HepG2 (cell line): Measurements from ENCODE around the gene RBBP8. TPM values are rescaled to one million over a fixed set of nuclear protein-coding genes. Genes with fewer than 3 reads are reported as not detected.

ENCODE experiments used
- ATM ChIP-seq: fragments of 450-650 bp; IDR thresholded peaks from 2 replicates; pipeline ENCODE4 v1.7.1; 2017; ENCODE audit warnings: mild to moderate bottlenecking, borderline replicate concordance
- CAMTA2 ChIP-seq: sonication (generic); formaldehyde crosslinking; IDR thresholded peaks from 2 replicates; pipeline ENCODE4 v1.4.0; 2020; ENCODE audit warnings: mild to moderate bottlenecking, missing genetic modification reagents, borderline replicate concordance
- FOXK2 ChIP-seq: fragments of 450-650 bp; IDR thresholded peaks from 2 replicates; pipeline ENCODE4 v1.6.1; 2016
- GATAD1 ChIP-seq: IDR thresholded peaks from 2 replicates; pipeline ENCODE4 v1.6.1; 2016; ENCODE audit warnings: missing genetic modification reagents, missing compliant biosample characterization
- HMGA1 ChIP-seq: sonication (generic); formaldehyde crosslinking; conservative IDR thresholded peaks from 2 replicates; pipeline ENCODE4 v1.4.0; 2020; ENCODE audit warnings: missing genetic modification reagents
- NAIF1 ChIP-seq: sonication (generic); formaldehyde crosslinking; IDR thresholded peaks from 2 replicates; pipeline ENCODE4 v1.5.0; 2020; ENCODE audit warnings: mild to moderate bottlenecking, missing genetic modification reagents, borderline replicate concordance
- PLRG1 ChIP-seq: fragments of 450-650 bp; conservative IDR thresholded peaks from 2 replicates; pipeline ENCODE4 v1.6.1; 2016
- POLR2AphosphoS5 ChIP-seq: IDR thresholded peaks from 2 replicates; pipeline ENCODE4 v1.6.1; 2012; ENCODE audit warnings: low read depth, low read length
- RXRA ChIP-seq: sonication (generic); formaldehyde crosslinking; IDR thresholded peaks from 2 replicates; pipeline ENCODE4 v1.5.1; 2020; ENCODE audit warnings: missing genetic modification reagents
- SYNCRIP ChIP-seq: fragments of 200-400 bp; formaldehyde crosslinking; IDR thresholded peaks from 2 replicates; pipeline ENCODE4 v1.6.1; 2018; ENCODE audit warnings: mild to moderate bottlenecking, low read depth, low read length; ENCODE audit not compliant: insufficient read depth
- XRCC5 ChIP-seq: fragments of 200-400 bp; formaldehyde crosslinking; optimal IDR thresholded peaks from 2 replicates; pipeline ENCODE3; 2017; ENCODE audit warnings: mild to moderate bottlenecking, low read length
- ZBTB8A ChIP-seq: sonication (generic); formaldehyde crosslinking; IDR thresholded peaks from 2 replicates; pipeline ENCODE4 v1.4.0; 2020; ENCODE audit warnings: mild to moderate bottlenecking, low read depth, missing genetic modification reagents, borderline replicate concordance
- polyA plus RNA-seq, 8 experiments: library from polyadenylated mRNA; depleted of rRNA in 3 of 8; stranded (reverse) in 7 of 8; unstranded in 1 of 8; fragments of >200 nt; fragmentation: Illumina TruSeq in 4 of 8; extraction: Trizol in 4 of 8; gene quantifications; 2 replicates each; pipeline versions ENCODE4 v1.2.1 to v1.2.3, GENCODE V29; 2011 to 2016; ENCODE audit warnings: low read depth in 4 of 8, missing spikeins in 1 of 8, mixed read lengths in 1 of 8; ENCODE audit not compliant: insufficient read depth in 1 of 8
- total RNA-seq, 5 experiments: library from RNA; depleted of rRNA; stranded (reverse); fragments of >200 nt; fragmentation: Illumina TruSeq; extraction: Trizol; gene quantifications; 2 replicates each; pipeline ENCODE4 v1.2.3, GENCODE V29; 2016; ENCODE audit warnings: low read depth in 1 of 5
- TF ChIP-seq, protein P1 (sequence below): sonication (generic); formaldehyde crosslinking; IDR thresholded peaks from 2 replicates; pipeline ENCODE4 v1.4.0; 2020; ENCODE audit warnings: mild to moderate bottlenecking, missing genetic modification reagents, borderline replicate concordance
- TF ChIP-seq, protein P2 (sequence below): sonication (generic); formaldehyde crosslinking; IDR thresholded peaks from 2 replicates; pipeline ENCODE4 v1.4.0; 2020; ENCODE audit warnings: missing genetic modification reagents
- TF ChIP-seq, protein P3 (sequence below): sonication (generic); formaldehyde crosslinking; IDR thresholded peaks from 2 replicates; pipeline ENCODE4 v1.8.1; 2023; ENCODE audit warnings: mild to moderate bottlenecking, moderate library complexity, missing genetic modification reagents
- TF ChIP-seq, protein P4 (sequence below): sonication (generic); formaldehyde crosslinking; IDR thresholded peaks from 2 replicates; pipeline ENCODE4 v1.4.0; 2020; ENCODE audit warnings: missing genetic modification reagents
- TF ChIP-seq, protein P5 (sequence below): sonication (generic); formaldehyde crosslinking; IDR thresholded peaks from 2 replicates; pipeline ENCODE4 v1.5.1; 2020; ENCODE audit warnings: missing genetic modification reagents, mild to moderate bottlenecking, borderline replicate concordance

The RBBP8 gene
- total and polyA plus RNA-seq, 2 of the 13 experiments (the other 11 are each of a cell fraction or from before 2014, with no cell fraction given), result 14.2 to 47.4 TPM

GRCh38 chr18:22933206-22933965 lies at the start of gene RBBP8 (continued):
- TF ChIP-seq, protein P1, sequence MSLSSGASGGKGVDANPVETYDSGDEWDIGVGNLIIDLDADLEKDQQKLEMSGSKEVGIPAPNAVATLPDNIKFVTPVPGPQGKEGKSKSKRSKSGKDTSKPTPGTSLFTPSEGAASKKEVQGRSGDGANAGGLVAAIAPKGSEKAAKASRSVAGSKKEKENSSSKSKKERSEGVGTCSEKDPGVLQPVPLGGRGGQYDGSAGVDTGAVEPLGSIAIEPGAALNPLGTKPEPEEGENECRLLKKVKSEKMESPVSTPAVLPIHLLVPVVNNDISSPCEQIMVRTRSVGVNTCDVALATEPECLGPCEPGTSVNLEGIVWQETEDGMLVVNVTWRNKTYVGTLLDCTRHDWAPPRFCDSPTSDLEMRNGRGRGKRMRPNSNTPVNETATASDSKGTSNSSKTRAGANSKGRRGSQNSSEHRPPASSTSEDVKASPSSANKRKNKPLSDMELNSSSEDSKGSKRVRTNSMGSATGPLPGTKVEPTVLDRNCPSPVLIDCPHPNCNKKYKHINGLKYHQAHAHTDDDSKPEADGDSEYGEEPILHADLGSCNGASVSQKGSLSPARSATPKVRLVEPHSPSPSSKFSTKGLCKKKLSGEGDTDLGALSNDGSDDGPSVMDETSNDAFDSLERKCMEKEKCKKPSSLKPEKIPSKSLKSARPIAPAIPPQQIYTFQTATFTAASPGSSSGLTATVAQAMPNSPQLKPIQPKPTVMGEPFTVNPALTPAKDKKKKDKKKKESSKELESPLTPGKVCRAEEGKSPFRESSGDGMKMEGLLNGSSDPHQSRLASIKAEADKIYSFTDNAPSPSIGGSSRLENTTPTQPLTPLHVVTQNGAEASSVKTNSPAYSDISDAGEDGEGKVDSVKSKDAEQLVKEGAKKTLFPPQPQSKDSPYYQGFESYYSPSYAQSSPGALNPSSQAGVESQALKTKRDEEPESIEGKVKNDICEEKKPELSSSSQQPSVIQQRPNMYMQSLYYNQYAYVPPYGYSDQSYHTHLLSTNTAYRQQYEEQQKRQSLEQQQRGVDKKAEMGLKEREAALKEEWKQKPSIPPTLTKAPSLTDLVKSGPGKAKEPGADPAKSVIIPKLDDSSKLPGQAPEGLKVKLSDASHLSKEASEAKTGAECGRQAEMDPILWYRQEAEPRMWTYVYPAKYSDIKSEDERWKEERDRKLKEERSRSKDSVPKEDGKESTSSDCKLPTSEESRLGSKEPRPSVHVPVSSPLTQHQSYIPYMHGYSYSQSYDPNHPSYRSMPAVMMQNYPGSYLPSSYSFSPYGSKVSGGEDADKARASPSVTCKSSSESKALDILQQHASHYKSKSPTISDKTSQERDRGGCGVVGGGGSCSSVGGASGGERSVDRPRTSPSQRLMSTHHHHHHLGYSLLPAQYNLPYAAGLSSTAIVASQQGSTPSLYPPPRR (CRISPR knock-in tag), result no peak
- TF ChIP-seq PLRG1 (no peak), SYNCRIP (no peak), CAMTA2 (CRISPR knock-in tag) (no peak), XRCC5 (no peak), GATAD1 (CRISPR knock-in tag) (peak; percentile 58), FOXK2 (no peak), ATM (no peak), POLR2AphosphoS5 (peak; percentile 71), NAIF1 (CRISPR knock-in tag) (no peak), ZBTB8A (CRISPR knock-in tag) (no peak), RXRA (CRISPR knock-in tag) (no peak; the same call in 1 of the 2 replicates), HMGA1 (CRISPR knock-in tag) (no peak)
- TF ChIP-seq, protein P2, sequence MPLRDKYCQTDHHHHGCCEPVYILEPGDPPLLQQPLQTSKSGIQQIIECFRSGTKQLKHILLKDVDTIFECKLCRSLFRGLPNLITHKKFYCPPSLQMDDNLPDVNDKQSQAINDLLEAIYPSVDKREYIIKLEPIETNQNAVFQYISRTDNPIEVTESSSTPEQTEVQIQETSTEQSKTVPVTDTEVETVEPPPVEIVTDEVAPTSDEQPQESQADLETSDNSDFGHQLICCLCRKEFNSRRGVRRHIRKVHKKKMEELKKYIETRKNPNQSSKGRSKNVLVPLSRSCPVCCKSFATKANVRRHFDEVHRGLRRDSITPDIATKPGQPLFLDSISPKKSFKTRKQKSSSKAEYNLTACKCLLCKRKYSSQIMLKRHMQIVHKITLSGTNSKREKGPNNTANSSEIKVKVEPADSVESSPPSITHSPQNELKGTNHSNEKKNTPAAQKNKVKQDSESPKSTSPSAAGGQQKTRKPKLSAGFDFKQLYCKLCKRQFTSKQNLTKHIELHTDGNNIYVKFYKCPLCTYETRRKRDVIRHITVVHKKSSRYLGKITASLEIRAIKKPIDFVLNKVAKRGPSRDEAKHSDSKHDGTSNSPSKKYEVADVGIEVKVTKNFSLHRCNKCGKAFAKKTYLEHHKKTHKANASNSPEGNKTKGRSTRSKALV, result peak; percentile 69; the same call in 1 of the 2 replicates
- TF ChIP-seq, protein P3, sequence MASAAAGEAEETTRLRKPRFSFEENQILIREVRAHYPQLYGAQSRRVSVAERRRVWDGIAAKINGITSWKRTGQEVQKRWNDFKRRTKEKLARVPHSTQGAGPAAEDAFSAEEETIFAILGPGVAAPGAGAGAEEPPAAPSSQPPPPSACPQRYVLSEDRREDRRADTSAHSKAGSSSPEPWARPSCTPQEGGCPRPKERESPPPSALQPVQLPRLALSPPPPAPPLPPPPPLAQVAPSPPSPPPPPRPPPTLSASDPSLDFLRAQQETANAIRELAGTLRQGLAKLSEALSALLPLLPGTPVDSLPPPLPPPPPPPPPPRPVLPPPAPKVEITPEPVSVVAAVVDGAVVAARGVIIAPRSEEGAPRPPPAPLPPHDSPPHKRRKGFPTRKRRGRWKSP (CRISPR knock-in tag), result peak; percentile 16; the same call in 1 of the 2 replicates
- TF ChIP-seq, protein P4, sequence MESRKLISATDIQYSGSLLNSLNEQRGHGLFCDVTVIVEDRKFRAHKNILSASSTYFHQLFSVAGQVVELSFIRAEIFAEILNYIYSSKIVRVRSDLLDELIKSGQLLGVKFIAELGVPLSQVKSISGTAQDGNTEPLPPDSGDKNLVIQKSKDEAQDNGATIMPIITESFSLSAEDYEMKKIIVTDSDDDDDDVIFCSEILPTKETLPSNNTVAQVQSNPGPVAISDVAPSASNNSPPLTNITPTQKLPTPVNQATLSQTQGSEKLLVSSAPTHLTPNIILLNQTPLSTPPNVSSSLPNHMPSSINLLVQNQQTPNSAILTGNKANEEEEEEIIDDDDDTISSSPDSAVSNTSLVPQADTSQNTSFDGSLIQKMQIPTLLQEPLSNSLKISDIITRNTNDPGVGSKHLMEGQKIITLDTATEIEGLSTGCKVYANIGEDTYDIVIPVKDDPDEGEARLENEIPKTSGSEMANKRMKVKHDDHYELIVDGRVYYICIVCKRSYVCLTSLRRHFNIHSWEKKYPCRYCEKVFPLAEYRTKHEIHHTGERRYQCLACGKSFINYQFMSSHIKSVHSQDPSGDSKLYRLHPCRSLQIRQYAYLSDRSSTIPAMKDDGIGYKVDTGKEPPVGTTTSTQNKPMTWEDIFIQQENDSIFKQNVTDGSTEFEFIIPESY (CRISPR knock-in tag), result no peak
- TF ChIP-seq, protein P5, sequence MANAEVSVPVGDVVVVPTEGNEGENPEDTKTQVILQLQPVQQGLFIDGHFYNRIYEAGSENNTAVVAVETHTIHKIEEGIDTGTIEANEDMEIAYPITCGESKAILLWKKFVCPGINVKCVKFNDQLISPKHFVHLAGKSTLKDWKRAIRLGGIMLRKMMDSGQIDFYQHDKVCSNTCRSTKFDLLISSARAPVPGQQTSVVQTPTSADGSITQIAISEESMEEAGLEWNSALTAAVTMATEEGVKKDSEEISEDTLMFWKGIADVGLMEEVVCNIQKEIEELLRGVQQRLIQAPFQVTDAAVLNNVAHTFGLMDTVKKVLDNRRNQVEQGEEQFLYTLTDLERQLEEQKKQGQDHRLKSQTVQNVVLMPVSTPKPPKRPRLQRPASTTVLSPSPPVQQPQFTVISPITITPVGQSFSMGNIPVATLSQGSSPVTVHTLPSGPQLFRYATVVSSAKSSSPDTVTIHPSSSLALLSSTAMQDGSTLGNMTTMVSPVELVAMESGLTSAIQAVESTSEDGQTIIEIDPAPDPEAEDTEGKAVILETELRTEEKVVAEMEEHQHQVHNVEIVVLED, result peak; percentile 47; the same call in 1 of the 2 replicates
